Thyroid gland (tissue), 4 donors: ENCODE measurements around the gene CEP57L1. TPM values are rescaled to one million over a fixed set of nuclear protein-coding genes. Genes with fewer than 3 reads are reported as not detected.

Experiments
- DNase-seq, 2 donors: peaks; one replicate each; pipeline ENCODE4 v3.0.0-alpha.2; 2019
- H3K27ac ChIP-seq, 3 donors: fragments of 200-600 bp; sonication (generic); 1 replicate in 2 of 3; 2 replicates in 1 of 3; pipeline ENCODE4 v1.5.1; 2016 to 2019; ENCODE audit warnings: mild to moderate bottlenecking in 1 of 3, moderate library complexity in 1 of 3
- H3K27me3 ChIP-seq: fragments of 200-600 bp; sonication (generic); one replicate; pipeline ENCODE4 v1.5.1; 2019
- H3K36me3 ChIP-seq, 2 donors: fragments of 200-600 bp; sonication (generic); one replicate each; pipeline ENCODE4 v1.5.1; 2016 to 2019
- H3K4me1 ChIP-seq, 2 donors: fragments of 200-600 bp; sonication (generic); one replicate each; pipeline ENCODE4 v1.5.1; 2017 to 2019
- H3K4me3 ChIP-seq, 3 donors: fragments of 200-600 bp; sonication (generic); replicated peaks in 1 of 3; 1 replicate in 2 of 3; 2 replicates in 1 of 3; pipeline ENCODE4 v1.5.1; 2016; ENCODE audit warnings: mild to moderate bottlenecking in 1 of 3
- H3K9me3 ChIP-seq: fragments of 200-600 bp; sonication (generic); one replicate; pipeline ENCODE4 v1.5.1; 2017
- POLR2A ChIP-seq, 2 donors: fragments of 450-650 bp; IDR thresholded peaks; one replicate each; pipeline ENCODE4 v1.6.1; 2017; ENCODE audit warnings: antibody characterized with exemption in 2 of 2, mild to moderate bottlenecking in 2 of 2, moderate library complexity in 1 of 2
- WGBS, 2 donors: methylation state at CpG; one replicate each; pipeline ENCODE4 v1.1.5; 2017; 5-methylcytosine and 5-hydroxymethylcytosine counted together
- intact Hi-C: fragments of 100-400 bp; cut with DNase I; formaldehyde crosslinking; loops from one replicate; pipeline ENCODE4 v1.15.1; 2023
- total RNA-seq, 4 donors: library from RNA; depleted of rRNA; stranded (reverse); fragments of >200 nt; gene quantifications; one replicate each; pipeline ENCODE4 v1.2.3, GENCODE V29; 2016
- TF ChIP-seq, protein P1 (sequence below), 6 experiments: fragments of 200-600 bp in 3 of 6; fragments of 450-650 bp in 3 of 6; sonication (generic) in 3 of 6; IDR thresholded peaks; one replicate each; pipeline ENCODE4 v1.5.1; 2016 to 2019; ENCODE audit warnings: antibody characterized with exemption in 6 of 6, mild to moderate bottlenecking in 2 of 6, inconsistent platforms in 1 of 6, moderate library complexity in 1 of 6

CEP57L1 gene
- total RNA-seq, 4 donors from 2014 or later = 15.0 to 27.7 (median 19.5) TPM

DNA sequence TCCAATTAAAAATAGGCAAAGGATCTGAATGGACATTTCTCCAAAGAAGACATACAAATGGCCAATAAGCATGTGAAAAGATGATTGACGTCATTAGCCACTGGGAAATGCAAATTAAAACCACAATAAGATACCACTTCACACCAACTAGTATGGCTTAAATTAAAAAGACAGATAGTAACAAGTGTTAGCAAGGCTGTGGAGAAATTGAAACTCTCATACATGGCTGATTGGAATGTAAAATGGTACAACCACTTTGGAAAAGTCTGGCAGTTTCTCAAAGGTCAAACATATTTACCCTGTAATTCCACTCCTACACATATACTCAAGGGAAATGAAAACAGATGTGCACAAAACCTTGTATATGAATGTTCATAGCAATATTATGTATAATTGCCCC lies 83.6 kb downstream of the CEP57L1 start:
- Histone ChIP-seq H3K36me3 (no peaks in the 10 kb centered on the region), H3K27me3 (no peaks in the 10 kb centered on the region), H3K9me3 (no peaks in the 10 kb centered on the region), H3K4me1 (peaks cover 0 to 6% of the 10 kb centered on the region in 2 donors), H3K4me3 (no peak overlapping the region), H3K27ac (no peak overlapping the region)
- intact Hi-C loops = no loop called here
- DNase-seq = no peak
- WGBS, 2 donors = 61 to 82% methylated on average over 1 of the region's 1 CpG
- TF ChIP-seq POLR2A (IDR thresholded peaks at IDR 0.05) = no peak
- TF ChIP-seq, protein P1, sequence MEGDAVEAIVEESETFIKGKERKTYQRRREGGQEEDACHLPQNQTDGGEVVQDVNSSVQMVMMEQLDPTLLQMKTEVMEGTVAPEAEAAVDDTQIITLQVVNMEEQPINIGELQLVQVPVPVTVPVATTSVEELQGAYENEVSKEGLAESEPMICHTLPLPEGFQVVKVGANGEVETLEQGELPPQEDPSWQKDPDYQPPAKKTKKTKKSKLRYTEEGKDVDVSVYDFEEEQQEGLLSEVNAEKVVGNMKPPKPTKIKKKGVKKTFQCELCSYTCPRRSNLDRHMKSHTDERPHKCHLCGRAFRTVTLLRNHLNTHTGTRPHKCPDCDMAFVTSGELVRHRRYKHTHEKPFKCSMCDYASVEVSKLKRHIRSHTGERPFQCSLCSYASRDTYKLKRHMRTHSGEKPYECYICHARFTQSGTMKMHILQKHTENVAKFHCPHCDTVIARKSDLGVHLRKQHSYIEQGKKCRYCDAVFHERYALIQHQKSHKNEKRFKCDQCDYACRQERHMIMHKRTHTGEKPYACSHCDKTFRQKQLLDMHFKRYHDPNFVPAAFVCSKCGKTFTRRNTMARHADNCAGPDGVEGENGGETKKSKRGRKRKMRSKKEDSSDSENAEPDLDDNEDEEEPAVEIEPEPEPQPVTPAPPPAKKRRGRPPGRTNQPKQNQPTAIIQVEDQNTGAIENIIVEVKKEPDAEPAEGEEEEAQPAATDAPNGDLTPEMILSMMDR (IDR thresholded peaks at IDR 0.05) = no peak

- DNase-seq = no peak
- Histone ChIP-seq H3K4me3 (no peak overlapping the region), H3K4me1 (peaks cover 0 to 6% of the 10 kb centered on the region in 2 donors), H3K9me3 (no peaks in the 10 kb centered on the region), H3K27me3 (no peaks in the 10 kb centered on the region), H3K36me3 (no peaks in the 10 kb centered on the region), H3K27ac (no peak overlapping the region)
- 72 to 75% methylated on average over 1 of the region's 1 CpG for WGBS, 2 donors
- TF ChIP-seq, protein P1 (IDR thresholded peaks at IDR 0.05) = no peak
- TF ChIP-seq POLR2A (IDR thresholded peaks at IDR 0.05) = no peak
- intact Hi-C loops = no loop called here
Measured at GRCh38 chr6:109179507-109179906, 84.2 kb downstream of the CEP57L1 start.

DNA sequence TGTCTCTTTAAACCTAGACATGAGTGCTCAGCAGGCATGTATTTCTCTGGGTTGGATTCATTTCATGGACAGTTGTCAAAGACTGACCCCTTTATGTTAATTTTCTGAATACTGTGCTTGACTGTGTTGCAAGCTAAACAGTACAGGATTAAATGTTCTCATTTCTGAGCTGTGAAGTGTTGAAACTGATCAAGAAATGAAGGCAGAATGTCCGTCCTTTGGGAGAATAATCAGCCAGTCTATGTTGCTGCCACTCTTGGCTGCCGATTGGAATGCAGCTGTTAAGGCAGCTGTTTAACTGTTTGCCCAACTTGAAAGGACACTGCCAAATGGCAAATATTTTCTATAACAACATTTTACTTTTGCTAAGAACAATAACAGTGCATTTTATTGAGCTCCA lies 87.3 kb downstream of the CEP57L1 start:
- Histone ChIP-seq H3K4me3 (no peak overlapping the region), H3K27me3 (no peaks in the 10 kb centered on the region), H3K27ac (peak overlapping the region in 1 of 3 donors; percentile 5), H3K9me3 (no peaks in the 10 kb centered on the region), H3K4me1 (peaks cover 0 to 6% of the 10 kb centered on the region in 2 donors), H3K36me3 (no peaks in the 10 kb centered on the region)
- intact Hi-C loops = no loop called here
- no peak for TF ChIP-seq POLR2A (IDR thresholded peaks at IDR 0.05)
- TF ChIP-seq, protein P1 (IDR thresholded peaks at IDR 0.05) = no peak
- peak in 1 of 2 donors; percentile 8 for DNase-seq
- 8 to 12% methylated on average over 2 of the region's 2 CpGs for WGBS, 2 donors

- H3K27ac ChIP-seq = no peak overlapping the region
- intact Hi-C loops = no loop called here
- peaks cover 0 to 6% of the 10 kb centered on the region in 2 donors for H3K4me1 ChIP-seq
- no peak for TF ChIP-seq POLR2A (IDR thresholded peaks at IDR 0.05)
- TF ChIP-seq, protein P1 (IDR thresholded peaks at IDR 0.05) = no peak
- H3K36me3 ChIP-seq = no peaks in the 10 kb centered on the region
- no peaks in the 10 kb centered on the region for H3K9me3 ChIP-seq
- DNase-seq = no peak
- no peaks in the 10 kb centered on the region for H3K27me3 ChIP-seq
- no peak overlapping the region for H3K4me3 ChIP-seq
- 27 to 66% methylated on average over 2 of the region's 2 CpGs for WGBS, 2 donors
Measured at GRCh38 chr6:109183109-109183650, 87.9 kb downstream of the CEP57L1 start.

DNA sequence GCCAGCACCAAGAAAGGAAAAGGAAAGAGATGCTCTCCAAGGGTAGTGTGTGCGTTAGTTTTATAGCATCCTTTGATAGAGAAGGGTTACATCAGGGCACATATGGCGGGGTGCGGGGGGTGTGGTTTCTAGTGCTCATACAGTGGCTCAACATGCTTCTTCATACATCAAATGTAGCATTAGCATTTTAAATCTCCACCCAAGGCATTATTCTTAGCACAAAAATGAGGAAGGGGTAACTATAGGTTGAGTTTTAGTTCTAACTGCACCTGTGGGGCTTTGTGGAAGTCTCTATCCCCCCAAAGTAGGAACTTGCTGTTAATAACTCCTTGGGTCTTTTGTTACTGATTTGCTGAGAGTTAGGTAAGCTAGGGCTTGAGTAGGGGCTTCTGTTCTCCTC lies 89.3 kb downstream of the CEP57L1 start:
- no peak for DNase-seq
- no peak for TF ChIP-seq POLR2A (IDR thresholded peaks at IDR 0.05)
- H3K36me3 ChIP-seq = no peaks in the 10 kb centered on the region
- H3K9me3 ChIP-seq = no peaks in the 10 kb centered on the region
- peaks cover 0 to 6% of the 10 kb centered on the region in 2 donors for H3K4me1 ChIP-seq
- 75 to 90% methylated on average over 3 of the region's 3 CpGs for WGBS, 2 donors
- H3K4me3 ChIP-seq = no peak overlapping the region
- intact Hi-C loops = loop anchor here (5.0 kb wide), 1 partner anchor 198 kb away; the partner anchor contains the start of gene CD164
- no peak overlapping the region for H3K27ac ChIP-seq
- no peaks in the 10 kb centered on the region for H3K27me3 ChIP-seq
